Measurements from ENCODE around the gene GOLGA8B. TPM values are rescaled to one million over a fixed set of nuclear protein-coding genes. Genes with fewer than 3 reads are reported as not detected.

Gene GOLGA8B
- total RNA-seq, 1 experiment from 2014 or later = 51.0 TPM

DNA sequence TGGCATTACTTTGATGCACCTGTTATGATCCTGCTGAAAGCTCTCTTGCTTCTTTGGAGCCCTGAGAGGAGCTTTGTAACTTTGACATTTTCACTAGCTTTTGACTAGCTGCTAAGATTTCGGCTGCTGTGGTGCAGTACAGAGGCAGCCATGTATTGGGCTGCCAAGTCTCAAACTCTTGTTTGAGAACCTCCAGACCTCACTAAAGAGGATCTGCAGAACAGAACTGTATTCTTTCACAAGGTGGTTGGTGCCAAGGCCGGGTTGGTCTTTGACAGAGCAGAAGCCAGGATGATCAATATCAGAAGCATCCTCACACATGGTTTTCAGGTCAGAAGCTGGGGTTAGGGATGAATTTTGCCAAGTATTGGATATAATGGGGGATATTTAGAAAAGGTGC lies 34.6 kb upstream of the GOLGA8B start:
- Histone ChIP-seq H3K4me1 (ENCODE audit: insufficient read depth, low read length) (peaks cover 12% of the 10 kb centered on the region), H3K9me2 (replicated peaks; ENCODE audit: low read length) (no peaks in the 10 kb centered on the region), H3K4me3 (ENCODE audit: low read length) (no peak overlapping the region), H4K20me1 (ENCODE audit: low read length) (no peaks in the 10 kb centered on the region), H3K27ac (ENCODE audit: low read length) (no peak overlapping the region), H3F3A (ENCODE audit: low read length, unreplicated experiment) (no peaks in the 10 kb centered on the region), H2AFZ (ENCODE audit: low read length) (no peak overlapping the region), H3K9me3 (ENCODE audit: low read length) (no peaks in the 10 kb centered on the region), H3K27me3 (ENCODE audit: low read length) (peaks cover 25% of the 10 kb centered on the region), H3K4me2 (ENCODE audit: low read length) (no peak overlapping the region), H3K36me3 (ENCODE audit: low read depth, low read length) (no peaks in the 10 kb centered on the region), H3K9ac (ENCODE audit: low read length) (no peak overlapping the region), H3K79me2 (ENCODE audit: low read length) (no peaks in the 10 kb centered on the region)
- no TSS peak for BruUV-seq (replicated peaks)
- ATAC-seq (no peak), DNase-seq (no peak)
- ChIA-PET POLR2A (ENCODE audit: unreplicated experiment) (interaction anchor here (0.6 kb wide), 1 partner anchor 173 kb away, joined by 4 read pairs; no protein-coding TSS in a partner anchor), CTCF (no interaction called here)
- TF ChIP-seq, protein P1, sequence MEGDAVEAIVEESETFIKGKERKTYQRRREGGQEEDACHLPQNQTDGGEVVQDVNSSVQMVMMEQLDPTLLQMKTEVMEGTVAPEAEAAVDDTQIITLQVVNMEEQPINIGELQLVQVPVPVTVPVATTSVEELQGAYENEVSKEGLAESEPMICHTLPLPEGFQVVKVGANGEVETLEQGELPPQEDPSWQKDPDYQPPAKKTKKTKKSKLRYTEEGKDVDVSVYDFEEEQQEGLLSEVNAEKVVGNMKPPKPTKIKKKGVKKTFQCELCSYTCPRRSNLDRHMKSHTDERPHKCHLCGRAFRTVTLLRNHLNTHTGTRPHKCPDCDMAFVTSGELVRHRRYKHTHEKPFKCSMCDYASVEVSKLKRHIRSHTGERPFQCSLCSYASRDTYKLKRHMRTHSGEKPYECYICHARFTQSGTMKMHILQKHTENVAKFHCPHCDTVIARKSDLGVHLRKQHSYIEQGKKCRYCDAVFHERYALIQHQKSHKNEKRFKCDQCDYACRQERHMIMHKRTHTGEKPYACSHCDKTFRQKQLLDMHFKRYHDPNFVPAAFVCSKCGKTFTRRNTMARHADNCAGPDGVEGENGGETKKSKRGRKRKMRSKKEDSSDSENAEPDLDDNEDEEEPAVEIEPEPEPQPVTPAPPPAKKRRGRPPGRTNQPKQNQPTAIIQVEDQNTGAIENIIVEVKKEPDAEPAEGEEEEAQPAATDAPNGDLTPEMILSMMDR (conservative IDR thresholded peaks at IDR 0.05; ENCODE audit: low read depth, low read length) = no peak
- TF ChIP-seq EZH2phosphoT487 (IDR thresholded peaks at IDR 0.05; ENCODE audit: borderline replicate concordance, low read length) (no peak), EZH2 (IDR thresholded peaks at IDR 0.05; ENCODE audit: low read length, unreplicated experiment) (no peak)
- intact Hi-C loops (cut with micrococcal nuclease) = no loop called here

DNA sequence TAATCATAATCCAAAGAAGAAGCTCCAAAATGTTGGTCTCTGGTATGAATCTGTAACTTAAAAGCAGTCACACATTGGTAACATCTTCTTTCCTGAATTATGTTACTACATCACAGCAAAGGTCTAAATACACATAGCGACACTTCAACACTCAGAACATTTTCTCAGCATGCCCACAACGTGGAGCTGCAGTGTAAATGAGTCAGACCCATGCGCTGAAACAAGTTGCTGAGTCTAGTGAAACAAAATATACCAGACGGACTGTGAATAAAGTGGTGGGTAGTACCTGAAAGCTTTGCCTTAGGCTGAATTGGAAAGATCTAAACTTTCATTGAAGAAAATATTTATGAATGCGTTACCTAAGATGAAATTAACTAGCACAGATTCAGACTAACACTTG lies 33.2 kb upstream of the GOLGA8B start:
- H3K27me3 ChIP-seq (ENCODE audit: low read length) = peaks cover 40% of the 10 kb centered on the region
- H3K4me2 ChIP-seq (ENCODE audit: low read length) = no peak overlapping the region
- no peaks in the 10 kb centered on the region for H3K9me2 ChIP-seq (replicated peaks; ENCODE audit: low read length)
- no peak overlapping the region for H2AFZ ChIP-seq (ENCODE audit: low read length)
- BruUV-seq (replicated peaks) = no TSS peak
- CTCF ChIA-PET = interaction anchor here (0.5 to 1.1 kb wide), 3 partner anchors 13 to 236 kb away, joined by 3 to 4 read pairs (median 4); no protein-coding TSS in a partner anchor
- no peak overlapping the region for H3K9ac ChIP-seq (ENCODE audit: low read length)
- H3F3A ChIP-seq (ENCODE audit: low read length, unreplicated experiment) = no peaks in the 10 kb centered on the region
- ATAC-seq = peak; percentile 88
- DNase-seq = peak; percentile 68
- no peaks in the 10 kb centered on the region for H4K20me1 ChIP-seq (ENCODE audit: low read length)
- POLR2A ChIA-PET (ENCODE audit: unreplicated experiment) = no interaction called here
- no peaks in the 10 kb centered on the region for H3K36me3 ChIP-seq (ENCODE audit: low read depth, low read length)
- H3K4me3 ChIP-seq (ENCODE audit: low read length) = no peak overlapping the region
- no peak for TF ChIP-seq EZH2phosphoT487 (IDR thresholded peaks at IDR 0.05; ENCODE audit: borderline replicate concordance, low read length)
- TF ChIP-seq, protein P1 (conservative IDR thresholded peaks at IDR 0.05; ENCODE audit: low read depth, low read length) = peak; percentile 51; the same call in 1 of the 2 replicates
- peaks cover 12% of the 10 kb centered on the region for H3K4me1 ChIP-seq (ENCODE audit: insufficient read depth, low read length)
- H3K79me2 ChIP-seq (ENCODE audit: low read length) = no peaks in the 10 kb centered on the region
- H3K9me3 ChIP-seq (ENCODE audit: low read length) = no peaks in the 10 kb centered on the region
- intact Hi-C loops (cut with micrococcal nuclease) = no loop called here
- H3K27ac ChIP-seq (ENCODE audit: low read length) = no peak overlapping the region

DNA sequence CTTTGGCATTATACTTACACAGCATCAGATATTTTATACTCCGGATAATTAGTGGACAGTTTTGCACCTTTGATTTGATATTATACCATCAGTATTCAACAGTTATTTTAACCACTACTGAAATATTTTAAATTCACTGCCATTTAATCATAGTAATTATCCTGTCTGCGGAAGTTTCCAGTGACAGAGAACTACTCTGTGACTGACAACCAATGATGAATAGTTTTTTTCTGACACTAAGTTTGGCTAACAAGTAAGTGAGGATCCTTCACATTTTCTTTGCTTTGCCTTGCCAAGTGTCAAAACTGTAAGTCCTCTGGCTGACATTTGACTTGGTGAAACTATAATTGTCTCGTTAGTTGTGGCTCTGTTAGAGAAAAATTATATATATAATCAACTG lies 30.5 kb upstream of the GOLGA8B start:
- no peaks in the 10 kb centered on the region for H4K20me1 ChIP-seq (ENCODE audit: low read length)
- no TSS peak for BruUV-seq (replicated peaks)
- H3K9me3 ChIP-seq (ENCODE audit: low read length) = no peaks in the 10 kb centered on the region
- CTCF ChIA-PET = no interaction called here
- H3K27me3 ChIP-seq (ENCODE audit: low read length) = peaks cover 48% of the 10 kb centered on the region
- TF ChIP-seq, protein P1 (conservative IDR thresholded peaks at IDR 0.05; ENCODE audit: low read depth, low read length) = no peak
- no peak for TF ChIP-seq EZH2phosphoT487 (IDR thresholded peaks at IDR 0.05; ENCODE audit: borderline replicate concordance, low read length)
- no peak for TF ChIP-seq EZH2 (IDR thresholded peaks at IDR 0.05; ENCODE audit: low read length, unreplicated experiment)
- no peak overlapping the region for H3K27ac ChIP-seq (ENCODE audit: low read length)
- no peaks in the 10 kb centered on the region for H3K79me2 ChIP-seq (ENCODE audit: low read length)
- no peak overlapping the region for H3K9ac ChIP-seq (ENCODE audit: low read length)
- no peaks in the 10 kb centered on the region for H3K9me2 ChIP-seq (replicated peaks; ENCODE audit: low read length)
- POLR2A ChIA-PET (ENCODE audit: unreplicated experiment) = no interaction called here
- no peak overlapping the region for H2AFZ ChIP-seq (ENCODE audit: low read length)
- ATAC-seq (no peak), DNase-seq (no peak)
- no peak overlapping the region for H3K4me3 ChIP-seq (ENCODE audit: low read length)
- no peak overlapping the region for H3K4me2 ChIP-seq (ENCODE audit: low read length)
- H3K4me1 ChIP-seq (ENCODE audit: insufficient read depth, low read length) = no peaks in the 10 kb centered on the region
- H3F3A ChIP-seq (ENCODE audit: low read length, unreplicated experiment) = no peaks in the 10 kb centered on the region
- intact Hi-C loops (cut with micrococcal nuclease) = no loop called here
- H3K36me3 ChIP-seq (ENCODE audit: low read depth, low read length) = no peaks in the 10 kb centered on the region
